Measurements from ENCODE around the gene RACK1.
"Not testable (repeated sequence)": the region's sequence is repeated elsewhere in the genome, so short reads cannot be mapped to it uniquely, and the experiment has no call there.

Gene RACK1

DNA sequence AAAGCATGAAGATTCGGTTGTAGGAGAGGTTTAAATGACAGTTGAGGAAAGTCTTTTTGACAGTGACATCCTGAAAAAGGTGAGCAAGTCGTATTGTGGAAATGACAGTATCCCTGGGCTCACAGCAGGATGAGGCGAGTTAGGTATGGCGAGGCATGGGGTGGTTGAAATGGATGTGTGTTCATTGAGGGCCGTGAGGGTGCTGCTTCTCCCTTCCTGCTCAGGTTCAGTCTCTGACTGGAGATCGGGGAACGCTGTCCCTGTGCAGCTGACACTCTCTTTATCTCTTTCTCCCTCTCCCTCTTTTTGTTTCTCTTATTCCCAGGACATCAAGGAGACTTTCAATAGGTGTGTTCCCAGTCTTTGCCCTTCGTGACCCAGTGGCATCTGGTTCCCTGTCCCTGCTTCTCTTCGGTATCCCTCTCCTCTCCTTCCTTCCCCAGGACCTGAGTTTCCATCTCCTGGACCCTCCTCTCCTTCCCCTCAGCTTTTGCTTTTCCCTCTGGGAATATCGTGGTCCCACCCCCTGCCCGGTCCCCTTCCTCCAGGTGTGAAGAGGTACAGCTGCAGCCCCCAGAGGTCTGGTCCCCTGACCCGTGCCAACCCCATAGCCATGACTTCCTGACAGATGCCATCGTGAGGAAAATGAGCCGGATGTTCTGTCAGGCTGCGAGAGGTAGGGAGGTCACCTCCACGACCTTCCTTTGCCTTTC lies 10.5 kb downstream of the RACK1 start:
- no peak for DNase-seq

DNA sequence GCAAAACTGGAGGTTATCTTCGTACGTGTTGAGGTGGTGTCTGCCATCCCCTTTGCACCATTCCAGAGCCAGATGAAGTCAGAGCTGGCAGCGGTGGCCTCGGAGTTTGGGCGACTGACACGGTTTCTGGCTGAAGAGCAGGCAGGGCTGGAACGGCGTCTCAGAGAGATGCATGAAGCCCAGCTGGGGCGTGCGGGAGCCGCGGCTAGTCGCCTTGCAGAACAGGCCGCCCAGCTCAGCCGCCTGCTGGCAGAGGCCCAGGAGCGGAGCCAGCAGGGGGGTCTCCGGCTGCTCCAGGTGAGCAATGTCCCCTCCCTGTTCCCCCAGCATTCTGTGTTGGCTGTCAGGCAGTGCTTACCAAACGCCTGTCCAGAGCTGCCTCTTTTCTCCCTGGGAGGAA lies 11.1 kb downstream of the RACK1 start:
- no peak for DNase-seq

DNA sequence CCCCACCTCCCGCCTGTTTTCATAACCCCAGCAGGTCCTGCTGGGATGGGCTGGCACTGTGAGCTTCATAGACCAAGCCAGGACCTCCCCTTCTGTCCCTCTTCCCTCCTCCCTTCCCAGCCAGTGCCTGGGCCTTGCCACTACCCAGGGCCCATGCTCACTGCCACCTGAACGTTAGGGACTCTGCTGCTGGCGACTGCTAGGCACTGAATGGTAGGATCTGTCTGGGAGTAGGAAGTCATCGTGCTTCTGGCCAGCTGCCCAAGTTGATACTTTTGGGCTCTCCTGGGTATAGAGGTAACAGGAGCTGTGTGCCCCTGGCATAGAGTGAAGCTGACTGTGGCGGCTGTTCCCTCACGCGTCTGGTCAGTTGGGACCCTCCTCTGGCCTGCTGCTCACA lies 12.3 kb downstream of the RACK1 start:
- no peak for DNase-seq

DNA sequence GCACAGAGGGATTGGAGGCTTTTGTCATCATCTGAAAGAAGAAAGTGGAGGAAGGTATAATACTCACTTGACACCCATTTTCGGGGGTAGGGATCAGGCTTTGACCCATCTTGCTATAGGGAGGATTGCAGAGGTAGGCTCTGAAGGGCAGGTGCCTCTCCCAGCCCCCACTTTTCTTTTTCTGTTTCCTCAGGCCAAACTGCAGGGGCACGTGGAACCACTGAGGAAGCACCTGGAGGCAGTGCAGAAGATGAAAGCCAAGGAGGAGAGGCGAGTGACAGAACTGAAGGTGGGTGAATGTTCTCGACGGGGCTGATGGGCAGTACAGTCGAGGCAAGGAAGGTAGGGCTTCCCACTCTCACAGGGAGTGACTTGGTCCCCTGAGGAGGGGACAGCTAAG lies 13.2 kb downstream of the RACK1 start:
- no peak for DNase-seq

GRCh38 chr5:181229996-181230395 lies 13.7 kb downstream of the RACK1 start:
- no peak for DNase-seq

- no peak for DNase-seq
Measured at GRCh38 chr5:181224390-181225229, 19.1 kb downstream of the RACK1 start.

- DNase-seq, result no peak
Measured at GRCh38 chr5:181223729-181224389, 19.8 kb downstream of the RACK1 start.

DNA sequence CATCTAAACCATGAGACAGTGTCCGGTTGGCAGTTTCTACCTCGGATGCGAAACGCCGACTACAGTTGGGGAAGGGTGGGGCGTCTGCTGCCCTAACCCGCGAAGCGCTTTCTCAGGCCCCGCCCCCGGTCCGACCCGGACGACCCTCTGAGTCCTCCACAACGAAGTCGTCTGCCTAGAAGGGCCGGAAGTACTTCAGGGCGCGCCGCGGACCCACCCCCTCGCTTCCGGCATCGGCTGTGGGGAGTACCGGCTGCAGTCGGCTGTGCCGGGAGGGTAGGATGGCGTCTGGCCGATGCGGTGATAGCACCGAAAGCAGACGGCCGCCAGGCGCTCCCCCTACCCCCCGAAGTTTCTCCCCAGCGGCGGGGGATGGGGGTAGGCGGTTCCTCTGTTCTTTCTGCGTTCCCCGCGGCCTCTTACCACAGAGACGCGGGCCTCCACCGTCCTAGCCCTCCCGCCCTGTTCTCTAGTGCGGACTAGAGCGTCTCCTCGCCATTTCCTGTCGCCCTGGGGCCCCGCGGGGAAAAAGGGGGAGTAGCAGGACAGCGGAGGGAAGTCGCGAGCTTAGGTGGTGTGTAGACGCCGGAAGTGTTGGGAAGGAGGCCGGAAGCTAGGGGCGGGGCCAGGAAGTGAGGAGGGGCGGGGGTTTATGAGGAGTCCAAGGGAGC lies 20.5 kb downstream of the RACK1 start, which contains the start of gene TRIM41:
Gene TRIM41 (plus strand): TSS at position 224 of the 671 bp plus-strand sequence. CDS start 719 bp downstream, outside the sequence.
- DNase-seq, result peak; percentile 97

- no peak for DNase-seq
Measured at GRCh38 chr5:181222630-181223057, 21.1 kb downstream of the RACK1 start.

DNA sequence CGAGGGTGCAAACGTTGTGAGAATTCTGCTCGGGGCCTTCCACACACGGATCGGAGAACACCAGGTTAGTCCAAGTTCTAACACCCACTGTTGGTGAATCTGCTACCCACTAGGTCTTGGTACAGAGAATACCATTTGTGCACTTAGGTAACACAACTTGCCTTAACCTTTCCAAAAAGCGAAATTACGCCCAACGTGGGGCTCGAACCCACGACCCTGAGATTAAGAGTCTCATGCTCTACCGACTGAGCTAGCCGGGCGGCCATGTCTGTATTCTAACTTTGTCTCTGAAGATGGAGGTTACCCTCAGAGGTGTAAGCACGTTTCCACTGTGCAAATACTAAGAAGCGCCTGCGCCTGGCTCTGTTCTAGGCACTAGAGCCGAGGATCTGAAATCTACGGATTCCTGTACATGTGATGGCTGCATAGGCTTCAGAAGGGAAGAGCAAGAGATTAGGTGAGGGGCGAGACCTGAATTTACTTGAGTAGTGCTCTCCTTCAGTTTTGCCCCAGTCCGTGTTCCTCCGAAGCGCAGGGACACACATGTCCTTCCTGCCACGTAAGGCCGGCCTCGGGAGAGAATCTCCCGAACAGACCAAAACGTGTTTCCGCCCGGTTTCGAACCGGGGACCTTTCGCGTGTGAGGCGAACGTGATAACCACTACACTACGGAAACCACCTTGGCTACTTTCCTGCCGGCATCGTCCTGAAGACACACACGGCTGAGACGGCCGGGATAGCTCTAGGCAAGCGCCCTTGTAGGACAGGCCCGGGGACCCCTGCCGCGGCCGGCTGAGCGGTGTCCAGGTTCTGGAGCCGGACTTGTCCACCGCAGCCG lies 21.7 kb downstream of the RACK1 start:
- peak; percentile 93 for DNase-seq

- DNase-seq, result peak; percentile 60
Measured at GRCh38 chr5:181221105-181221791, 22.5 kb downstream of the RACK1 start.

DNA sequence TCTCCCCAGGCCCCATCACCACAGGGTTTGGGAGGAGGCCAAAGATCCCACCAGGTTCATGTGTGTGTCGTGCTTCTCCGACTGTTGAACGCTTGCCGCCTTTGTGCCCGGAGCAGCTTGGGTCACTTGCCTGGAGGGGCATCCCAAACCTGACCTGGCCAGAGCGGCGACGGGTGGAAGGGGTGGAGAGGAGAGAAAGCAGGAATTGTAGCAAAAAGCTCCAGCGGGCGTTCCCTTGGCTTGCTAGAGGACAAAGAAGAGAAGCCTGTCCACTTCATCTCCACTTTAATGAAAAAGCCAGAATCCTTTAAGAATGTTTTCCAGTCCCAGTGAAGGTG lies 23.6 kb downstream of the RACK1 start:
- no peak for DNase-seq

DNA sequence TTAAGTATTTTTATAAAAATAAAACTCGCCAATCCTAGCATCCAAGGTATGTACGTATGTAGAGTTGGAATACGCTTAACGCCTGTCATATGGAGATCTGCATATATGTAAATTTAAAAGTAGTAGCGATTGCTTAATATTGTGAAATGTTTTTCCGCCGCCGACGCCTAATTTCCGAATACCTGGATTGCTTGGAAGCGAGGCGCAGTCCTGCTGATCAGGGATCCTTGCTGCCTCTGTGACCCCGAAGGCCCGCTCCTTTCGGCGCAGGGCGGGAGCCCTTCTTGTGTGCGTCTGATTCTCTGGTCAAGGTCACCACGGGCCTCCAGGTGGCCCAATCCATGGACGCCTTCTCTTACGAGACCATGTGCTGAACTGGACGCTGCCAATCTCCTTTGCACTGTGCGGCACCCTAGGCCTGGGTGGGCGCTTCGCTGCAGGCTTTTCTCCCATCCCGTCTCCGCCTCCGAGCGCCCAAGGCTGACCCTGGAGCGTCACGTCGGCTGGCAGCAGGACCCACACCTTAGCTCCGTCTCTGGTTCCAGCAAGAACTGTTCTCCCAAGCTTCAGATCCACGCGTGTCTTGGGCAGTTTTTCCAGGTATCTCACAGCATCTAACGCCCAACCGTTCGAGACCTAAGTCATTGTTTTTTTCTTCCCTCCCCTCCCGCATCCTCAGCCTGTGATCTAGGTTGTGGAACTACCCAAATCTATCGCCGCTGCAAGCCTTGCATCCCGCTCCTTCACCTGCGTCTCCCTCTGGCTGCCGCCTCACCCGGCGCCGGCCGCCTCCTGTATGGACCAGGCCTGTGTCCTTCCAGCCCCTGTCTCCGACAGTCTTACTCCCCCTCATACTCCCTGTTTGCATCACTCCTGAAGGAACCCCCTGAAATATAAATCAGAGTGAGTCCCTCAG lies 24.2 kb downstream of the RACK1 start:
- DNase-seq, result no peak

- DNase-seq, result no peak
Measured at GRCh38 chr5:181218795-181219124, 24.9 kb downstream of the RACK1 start.

GRCh38 chr5:181217803-181218062 lies 26.0 kb downstream of the RACK1 start:
- peak; percentile 39 for DNase-seq

DNA sequence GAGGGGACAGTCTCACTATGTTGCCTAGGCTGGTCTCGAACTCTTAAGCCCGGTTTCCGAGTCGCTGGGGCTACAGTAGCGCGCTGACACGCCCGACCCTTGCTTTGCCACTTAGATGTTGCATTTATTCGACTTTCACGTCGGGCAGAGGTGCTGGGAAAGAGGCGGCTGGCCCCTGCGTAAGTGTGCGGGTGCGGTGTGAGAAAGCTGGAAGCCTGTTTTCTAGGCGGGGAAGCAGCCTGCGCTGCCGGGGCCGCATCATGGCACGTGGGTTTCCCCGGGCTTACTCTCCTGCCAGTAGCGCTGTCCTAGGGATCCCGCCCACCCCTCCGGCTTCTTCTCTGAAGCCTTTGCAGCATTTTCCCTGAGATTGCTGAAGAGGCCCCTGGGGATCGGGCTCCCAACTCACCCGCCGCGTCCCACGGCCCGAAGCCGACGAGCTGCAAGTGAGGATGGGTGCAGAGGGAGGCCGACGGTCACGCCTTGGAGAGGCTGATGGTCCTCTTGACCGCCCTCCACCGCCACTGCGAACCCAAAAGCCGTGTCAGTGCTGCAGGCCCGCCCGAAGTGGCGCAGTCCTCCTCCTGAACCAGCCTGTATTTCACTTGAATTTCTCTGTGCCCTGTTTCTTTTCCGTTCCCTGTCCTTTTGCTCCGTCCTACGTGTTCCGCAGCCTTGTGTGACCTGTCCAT lies 26.4 kb downstream of the RACK1 start:
- peak; percentile 60 for DNase-seq

DNA sequence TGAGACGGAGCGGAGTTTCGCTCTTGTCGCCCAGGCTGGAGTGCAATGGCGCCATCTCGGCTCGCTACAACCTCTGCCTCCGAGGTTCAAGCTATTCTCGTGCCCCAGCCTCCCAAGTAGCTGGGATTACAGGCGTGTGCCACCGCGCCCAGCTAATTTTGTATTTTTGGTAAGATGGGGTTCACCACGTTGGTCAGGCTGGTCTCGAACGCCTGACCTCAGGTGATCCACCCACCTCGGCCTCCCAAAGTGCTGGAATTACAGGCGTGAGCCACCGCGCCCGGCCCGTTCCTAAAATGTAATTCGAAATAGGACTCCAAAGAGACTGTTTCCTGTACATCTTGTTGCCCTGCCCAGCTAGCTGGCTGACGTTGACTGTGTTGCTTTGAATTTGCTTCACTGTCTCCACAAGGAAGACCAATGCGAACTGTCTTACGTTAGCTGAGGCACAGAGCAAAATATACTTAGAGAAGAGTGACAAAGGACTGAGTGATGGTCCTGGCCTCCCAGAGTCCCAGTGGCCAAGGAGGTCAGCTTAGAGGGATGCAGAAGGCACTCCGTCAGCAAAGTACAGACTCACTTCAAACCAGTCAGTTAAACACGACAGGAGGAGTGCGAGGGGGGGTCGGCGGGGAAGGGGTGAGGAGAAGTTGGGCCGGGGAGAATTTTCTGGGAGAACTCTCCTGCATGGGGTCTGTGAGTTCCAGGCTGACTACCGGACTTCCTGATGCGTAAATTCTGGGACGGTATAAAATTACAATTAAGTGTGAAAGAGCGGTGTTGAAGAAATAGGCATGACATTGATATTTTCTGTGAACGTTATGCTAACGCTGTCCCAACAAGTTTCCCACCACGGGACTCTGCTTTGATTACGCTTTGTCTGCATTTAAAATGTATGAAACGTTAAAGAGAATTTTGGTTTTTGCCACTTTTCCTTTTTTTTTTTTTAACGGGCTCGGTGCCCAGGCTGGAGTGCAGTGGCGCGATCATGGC lies 27.4 kb downstream of the RACK1 start:
- no peak for DNase-seq

GRCh38 chr5:181214249-181214648 lies 29.5 kb downstream of the RACK1 start:
- not testable (repeated sequence) for DNase-seq

DNA sequence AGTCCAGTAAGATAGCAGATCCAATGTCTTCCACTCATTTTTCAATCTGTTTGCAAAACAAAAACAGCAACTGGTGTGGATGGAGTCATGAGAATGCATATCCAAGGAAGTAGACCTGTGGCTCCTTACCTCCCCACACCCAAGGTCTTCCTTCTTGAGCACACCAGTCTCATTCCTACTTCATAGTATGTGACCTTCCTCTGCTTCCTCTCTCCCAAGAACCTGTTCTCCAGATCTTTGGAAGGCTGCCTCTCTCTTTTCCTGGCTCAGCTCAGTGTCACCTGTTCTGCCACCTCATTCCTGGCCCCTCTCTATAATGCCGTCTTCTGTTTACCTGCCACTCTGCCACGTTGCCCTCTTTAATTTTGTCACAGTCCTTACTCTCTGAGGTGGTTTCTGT lies 30.8 kb downstream of the RACK1 start:
- no peak for DNase-seq
